Lung (tissue), 12 donors: ENCODE results near the gene OR6J1. TPM values are rescaled to one million over a fixed set of nuclear protein-coding genes. Genes with fewer than 3 reads are reported as not detected.
"Not testable (repeated sequence)": the region's sequence is repeated elsewhere in the genome, so short reads cannot be mapped to it uniquely, and the experiment has no call there.

ENCODE experiments used
- ATAC-seq: fragments of 200-7000 bp; cut with Tn5 transposase; one replicate; pipeline ENCODE4 v1.9.1; 2020; ENCODE audit warnings: moderate number of reproducible peaks; ENCODE audit not compliant: insufficient read depth, low FRiP score
- DNase-seq, 3 donors: peaks; one replicate each; pipeline ENCODE4 v3.0.0-alpha.2; 2013 to 2017
- H3K27ac ChIP-seq, 2 donors: one replicate each; pipeline ENCODE4 v1.5.1; 2013; ENCODE audit warnings: mild to moderate bottlenecking in 2 of 2, moderate library complexity in 2 of 2, control low read depth in 1 of 2, inconsistent platforms in 1 of 2, low read depth in 1 of 2, low read length in 1 of 2
- H3K27me3 ChIP-seq, 3 donors: one replicate each; pipeline ENCODE4 v1.5.1; 2013; ENCODE audit warnings: low read length in 2 of 3; ENCODE audit not compliant: control insufficient read depth in 3 of 3, insufficient read depth in 3 of 3
- H3K36me3 ChIP-seq, 4 donors: one replicate each; pipeline ENCODE4 v1.5.1; 2013; ENCODE audit warnings: low read length in 4 of 4, mild to moderate bottlenecking in 1 of 4, moderate library complexity in 1 of 4; ENCODE audit not compliant: control insufficient read depth in 4 of 4, insufficient read depth in 4 of 4
- H3K4me1 ChIP-seq, 5 donors: one replicate each; pipeline ENCODE4 v1.5.1; 2013; ENCODE audit warnings: low read length in 5 of 5, mild to moderate bottlenecking in 2 of 5, moderate library complexity in 1 of 5; ENCODE audit not compliant: control insufficient read depth in 5 of 5, insufficient read depth in 5 of 5
- H3K4me3 ChIP-seq: one replicate; pipeline ENCODE4 v1.5.1; 2013; ENCODE audit warnings: mild to moderate bottlenecking, control low read depth, moderate library complexity
- H3K9ac ChIP-seq, 2 donors: one replicate each; pipeline ENCODE4 v1.5.1; 2013; ENCODE audit warnings: low read length in 2 of 2, control low read depth in 1 of 2; ENCODE audit not compliant: insufficient read depth in 1 of 2
- H3K9me3 ChIP-seq, 4 donors: one replicate each; pipeline ENCODE4 v1.5.1; 2013; ENCODE audit warnings: low read length in 3 of 4, mild to moderate bottlenecking in 1 of 4, moderate library complexity in 1 of 4; ENCODE audit not compliant: control insufficient read depth in 4 of 4, insufficient read depth in 3 of 4
- WGBS, 2 donors: extraction: QIAGEN DNeasy Blood & Tissue Kit; methylation state at CpG; one replicate each; pipeline ENCODE4 v1.1.7; 2013; 5-methylcytosine and 5-hydroxymethylcytosine counted together
- polyA plus RNA-seq, 2 donors: library from polyadenylated mRNA; stranded (reverse); fragments of 200-250 nt; gene quantifications; one replicate each; pipeline ENCODE4 v1.2.1, GENCODE V29; 2013
- total RNA-seq, 2 donors: library from RNA; depleted of rRNA in 1 of 2; stranded (reverse); fragments of >200 nt in 1 of 2; gene quantifications; one replicate each; pipeline ENCODE4 v1.2.1, GENCODE V29; 2014 to 2021
- TF ChIP-seq, protein P1 (sequence below): IDR thresholded peaks from 2 replicates; pipeline ENCODE4 v1.5.1; 2012; ENCODE audit warnings: mild to moderate bottlenecking; ENCODE audit errors: control extremely low read depth, extremely low read depth
- donor health status: control.
- donor health status: control.
- donor health status: Bipolar disorder and iron deficiency.
- donor health status: healthy.
- donor health status: DM: yes; HTN: yes; CAD: no.

The OR6J1 gene
- total and polyA plus RNA-seq, 4 donors = 0.11 TPM; not detected in 3

DNA sequence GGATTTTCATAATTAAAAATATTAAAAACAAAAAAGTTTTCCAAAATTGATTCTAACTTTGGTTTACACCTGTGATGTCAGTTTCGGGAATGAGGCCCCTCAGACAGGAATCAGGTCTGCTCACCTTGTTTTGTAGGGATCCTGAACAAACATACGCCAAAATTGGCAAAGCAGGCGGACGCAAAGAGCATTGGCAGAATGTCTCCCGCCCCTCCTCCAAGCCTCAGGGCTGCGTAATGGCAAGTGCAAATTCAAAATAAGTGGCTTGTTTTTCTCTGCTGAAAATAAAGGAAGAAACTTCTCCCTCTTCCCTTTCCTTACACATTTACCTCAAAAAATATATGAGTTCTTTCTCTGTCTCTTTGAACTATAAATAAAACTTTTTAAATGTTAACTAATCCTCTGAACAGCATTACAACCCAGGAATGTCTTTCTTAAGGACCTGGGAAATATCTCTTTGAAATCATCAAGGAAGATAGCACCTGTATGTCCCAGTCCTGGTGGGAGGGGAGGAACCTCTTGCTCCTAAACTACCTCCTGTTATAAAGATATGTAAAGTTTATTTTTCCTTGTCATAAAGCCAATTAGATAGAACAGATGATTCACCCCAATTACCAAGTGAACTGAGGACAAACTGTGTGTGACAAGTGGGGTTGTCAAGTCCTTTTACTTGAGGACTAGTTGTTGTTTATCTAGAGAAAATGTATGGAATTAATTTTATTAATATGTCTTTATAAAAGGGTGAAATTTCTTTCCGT, 16.5 kb downstream of the OR6J1 start:
- H3K27me3 ChIP-seq = no peaks in the 10 kb centered on the region
- 75 to 82% methylated on average over 7 of the region's 7 CpGs for WGBS, 2 donors
- peaks cover 0 to 2% (median 0%) of the 10 kb centered on the region in 4 donors for H3K9me3 ChIP-seq
- TF ChIP-seq, protein P1, sequence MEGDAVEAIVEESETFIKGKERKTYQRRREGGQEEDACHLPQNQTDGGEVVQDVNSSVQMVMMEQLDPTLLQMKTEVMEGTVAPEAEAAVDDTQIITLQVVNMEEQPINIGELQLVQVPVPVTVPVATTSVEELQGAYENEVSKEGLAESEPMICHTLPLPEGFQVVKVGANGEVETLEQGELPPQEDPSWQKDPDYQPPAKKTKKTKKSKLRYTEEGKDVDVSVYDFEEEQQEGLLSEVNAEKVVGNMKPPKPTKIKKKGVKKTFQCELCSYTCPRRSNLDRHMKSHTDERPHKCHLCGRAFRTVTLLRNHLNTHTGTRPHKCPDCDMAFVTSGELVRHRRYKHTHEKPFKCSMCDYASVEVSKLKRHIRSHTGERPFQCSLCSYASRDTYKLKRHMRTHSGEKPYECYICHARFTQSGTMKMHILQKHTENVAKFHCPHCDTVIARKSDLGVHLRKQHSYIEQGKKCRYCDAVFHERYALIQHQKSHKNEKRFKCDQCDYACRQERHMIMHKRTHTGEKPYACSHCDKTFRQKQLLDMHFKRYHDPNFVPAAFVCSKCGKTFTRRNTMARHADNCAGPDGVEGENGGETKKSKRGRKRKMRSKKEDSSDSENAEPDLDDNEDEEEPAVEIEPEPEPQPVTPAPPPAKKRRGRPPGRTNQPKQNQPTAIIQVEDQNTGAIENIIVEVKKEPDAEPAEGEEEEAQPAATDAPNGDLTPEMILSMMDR = no peak
- peaks cover 0 to 1% (median 0%) of the 10 kb centered on the region in 5 donors for H3K4me1 ChIP-seq
- H3K9ac ChIP-seq = no peak overlapping the region
- no peak for DNase-seq
- H3K27ac ChIP-seq = no peak overlapping the region
- ATAC-seq = no peak
- H3K36me3 ChIP-seq = no peaks in the 10 kb centered on the region
- H3K4me3 ChIP-seq = no peak overlapping the region

DNA sequence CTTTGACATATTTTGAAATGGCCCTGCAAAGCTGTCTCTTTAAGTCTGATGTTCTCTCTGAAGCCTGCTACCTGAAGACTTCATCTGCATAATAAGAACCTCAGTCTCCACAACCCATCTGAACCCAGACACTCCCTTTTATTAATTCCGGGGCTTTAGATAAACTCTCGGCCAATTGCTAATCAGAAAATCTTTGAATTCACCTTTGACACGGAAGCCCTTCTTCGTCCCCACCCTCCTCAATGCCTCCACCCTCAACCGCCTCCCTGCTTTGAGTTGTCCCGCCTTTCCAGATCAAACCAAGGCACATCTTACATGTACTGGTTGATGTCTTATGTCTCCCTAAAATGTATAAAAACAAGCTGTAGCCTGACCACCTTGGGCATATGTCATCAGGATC, 17.6 kb downstream of the OR6J1 start:
- 93% methylated on average over 6 of the region's 6 CpGs for WGBS, 2 donors
- Histone ChIP-seq H3K4me1 (peaks cover 0 to 1% (median 0%) of the 10 kb centered on the region in 5 donors), H3K4me3 (no peak overlapping the region), H3K9ac (no peak overlapping the region), H3K36me3 (no peaks in the 10 kb centered on the region), H3K27ac (no peak overlapping the region), H3K9me3 (peaks cover 0 to 2% (median 0%) of the 10 kb centered on the region in 4 donors), H3K27me3 (no peaks in the 10 kb centered on the region)
- ATAC-seq (no peak), DNase-seq (no peak)
- TF ChIP-seq, protein P1 = no peak

DNA sequence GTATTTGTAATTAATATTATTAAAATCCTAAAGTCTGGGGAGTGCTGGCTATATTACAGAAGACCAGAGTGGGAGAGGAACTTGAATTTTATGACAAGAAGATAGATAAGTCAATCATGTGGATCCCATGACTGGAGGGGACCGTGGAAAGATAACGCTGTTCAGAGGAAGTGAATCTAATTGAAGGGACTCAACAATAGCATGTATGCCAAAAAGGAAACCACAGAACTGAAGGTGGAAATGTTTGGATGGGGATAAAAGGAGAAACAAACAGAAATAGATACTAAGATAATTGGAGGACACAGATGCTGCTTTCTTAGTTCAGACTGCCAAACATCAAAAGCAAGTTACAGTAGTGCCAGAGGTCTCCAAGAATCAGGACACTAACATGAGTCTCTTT, 21.1 kb downstream of the OR6J1 start:
- Histone ChIP-seq H3K36me3 (no peaks in the 10 kb centered on the region), H3K9ac (no peak overlapping the region), H3K27ac (no peak overlapping the region), H3K9me3 (no peaks in the 10 kb centered on the region), H3K27me3 (no peaks in the 10 kb centered on the region), H3K4me1 (peaks cover 0 to 1% (median 0%) of the 10 kb centered on the region in 5 donors), H3K4me3 (no peak overlapping the region)
- WGBS, 2 donors = 6 to 44% methylated on average over 2 of the region's 2 CpGs
- TF ChIP-seq, protein P1 = no peak
- ATAC-seq (no peak), DNase-seq (peak in 1 of 3 donors; percentile 44)

DNA sequence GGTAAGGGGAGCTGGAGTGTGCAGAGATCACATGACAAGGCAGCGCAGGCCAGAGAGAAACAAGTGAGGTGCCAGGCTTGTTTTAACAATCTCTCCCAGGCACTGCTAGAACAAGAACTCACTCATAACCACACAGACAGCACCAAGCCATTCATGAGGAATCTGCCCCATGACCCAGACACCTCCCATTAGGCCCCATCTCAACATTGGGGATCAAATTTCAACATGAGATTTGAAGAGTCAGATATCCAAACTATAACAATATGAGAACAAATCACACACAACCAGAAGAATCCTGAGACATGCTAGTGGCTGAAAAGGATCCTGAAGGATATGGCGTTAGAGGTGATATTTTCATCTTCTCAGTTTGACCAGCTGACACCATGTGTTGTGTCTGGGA, 21.9 kb downstream of the OR6J1 start:
- H3K27me3 ChIP-seq = no peaks in the 10 kb centered on the region
- 90 to 96% methylated on average over 2 of the region's 2 CpGs for WGBS, 2 donors
- ATAC-seq = no peak
- H3K9ac ChIP-seq = no peak overlapping the region
- TF ChIP-seq, protein P1 = no peak
- no peaks in the 10 kb centered on the region for H3K36me3 ChIP-seq
- H3K27ac ChIP-seq = no peak overlapping the region
- H3K4me1 ChIP-seq = peaks cover 0 to 1% (median 0%) of the 10 kb centered on the region in 5 donors
- no peak overlapping the region for H3K4me3 ChIP-seq
- DNase-seq = no peak
- H3K9me3 ChIP-seq = no peaks in the 10 kb centered on the region

DNA sequence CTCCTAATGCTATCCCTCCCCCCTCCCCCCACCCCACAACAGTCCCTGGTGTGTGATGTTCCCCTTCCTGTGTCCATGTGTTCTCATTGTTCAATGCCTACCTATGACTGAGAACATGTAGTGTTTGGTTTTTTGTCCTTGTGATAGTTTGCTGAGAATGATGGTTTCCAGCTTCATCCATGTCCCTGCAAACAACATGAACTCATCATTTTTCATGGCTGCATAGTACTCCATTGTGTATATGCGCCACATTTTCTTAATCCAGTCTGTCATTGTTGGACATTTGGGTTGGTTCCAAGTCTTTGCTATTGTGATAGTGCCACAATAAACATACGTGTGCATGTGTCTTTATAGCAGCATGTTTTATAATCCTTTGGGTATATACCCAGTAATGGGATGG, 28.4 kb downstream of the OR6J1 start:
- WGBS, 2 donors = 83 to 91% methylated on average over 2 of the region's 2 CpGs
- not testable (repeated sequence) for DNase-seq, H3K4me3 ChIP-seq, H3K27me3 ChIP-seq, H3K27ac ChIP-seq, ATAC-seq, H3K9ac ChIP-seq, H3K9me3 ChIP-seq, H3K4me1 ChIP-seq
- H3K36me3 ChIP-seq = peaks cover 0 to 11% (median 5%) of the 10 kb centered on the region in 4 donors
